H1 (cell line): ENCODE data around the gene NDUFA7. TPM values are rescaled to one million over a fixed set of nuclear protein-coding genes. Genes with fewer than 3 reads are reported as not detected.

ENCODE experiments used
- CTCF ChIA-PET: fragments of 300-600 bp; sonication (Branson Sonifier 250); formaldehyde crosslinking; loops from one replicate; lab custom pipeline; 2021; ENCODE audit not compliant: partially characterized antibody; lab: Charles Lee
- POLR2A ChIA-PET: fragments of 300-600 bp; sonication (Branson Sonifier 250); formaldehyde crosslinking; loops from one replicate; lab custom pipeline; 2021; ENCODE audit warnings: inconsistent platforms; ENCODE audit not compliant: partially characterized antibody; lab: Charles Lee
- DNase-seq, 2 experiments: peaks; one replicate each; pipeline versions ENCODE4 v3.0.0 to v3.0.0-alpha.2; 2010 to 2022; ENCODE audit warnings: low spot score in 2 of 2, low read depth in 1 of 2, mixed read lengths in 1 of 2
- FAIRE-seq: peaks from 2 replicates; lab custom pipeline; 2011; peaks lifted over from hg19 to GRCh38; lab: Jason Lieb, UNC
- H2AFZ ChIP-seq: 2 replicates; pipeline ENCODE4 v1.8.1; 2012; ENCODE audit warnings: low read length, inconsistent platforms
- H2AK5ac ChIP-seq: 2 replicates; pipeline ENCODE4 v1.6.1; 2013; ENCODE audit warnings: low read depth, low read length
- H2BK120ac ChIP-seq: replicated peaks from 2 replicates; pipeline ENCODE3; 2013; ENCODE audit warnings: low read depth, low read length, inconsistent platforms
- H2BK12ac ChIP-seq: 2 replicates; pipeline ENCODE4 v1.6.1; 2013; ENCODE audit warnings: low read depth, low read length
- H2BK15ac ChIP-seq: 2 replicates; pipeline ENCODE4 v1.6.1; 2013; ENCODE audit warnings: low read length
- H2BK20ac ChIP-seq: 2 replicates; pipeline ENCODE4 v1.6.1; 2013; ENCODE audit warnings: low read length
- H2BK5ac ChIP-seq: 2 replicates; pipeline ENCODE4 v1.6.1; 2013; ENCODE audit warnings: low read depth, low read length
- H3K14ac ChIP-seq: 2 replicates; pipeline ENCODE4 v1.6.1; 2013; ENCODE audit warnings: inconsistent platforms; ENCODE audit not compliant: insufficient read length
- H3K18ac ChIP-seq: 2 replicates; pipeline ENCODE4 v1.6.1; 2013; ENCODE audit warnings: low read length; ENCODE audit errors: extremely low read depth
- H3K23ac ChIP-seq: 2 replicates; pipeline ENCODE4 v1.6.1; 2013; ENCODE audit warnings: inconsistent platforms; ENCODE audit not compliant: insufficient read length
- H3K23me2 ChIP-seq: 2 replicates; pipeline ENCODE4 v1.6.1; 2013; ENCODE audit warnings: low read depth, low read length
- H3K27ac ChIP-seq: 2 replicates; pipeline ENCODE4 v1.6.1; 2011; ENCODE audit warnings: low read depth, low read length, inconsistent platforms
- H3K27me3 ChIP-seq, 4 experiments: replicated peaks in 1 of 4; 1 replicate in 1 of 4; 2 replicates in 3 of 4; pipeline versions ENCODE4 v1.6.1 to v1.8.1; 2011 to 2013; ENCODE audit warnings: low read length in 3 of 4, mild to moderate bottlenecking in 3 of 4, inconsistent platforms in 2 of 4, mixed read lengths in 2 of 4, moderate library complexity in 1 of 4; ENCODE audit not compliant: control insufficient read depth in 3 of 4, insufficient read depth in 3 of 4; ENCODE audit errors: extremely low read depth in 1 of 4
- H3K36me3 ChIP-seq, 4 experiments: 2 replicates each; pipeline versions ENCODE4 v1.6.1 to v1.8.1; 2011 to 2013; ENCODE audit warnings: mild to moderate bottlenecking in 4 of 4, low read length in 3 of 4, moderate library complexity in 2 of 4, control low read depth in 1 of 4, inconsistent platforms in 1 of 4; ENCODE audit not compliant: insufficient read depth in 4 of 4, control insufficient read depth in 2 of 4
- H3K4ac ChIP-seq: replicated peaks from 2 replicates; pipeline ENCODE3; 2013; ENCODE audit warnings: low read length, low read depth, mixed read lengths, inconsistent platforms; ENCODE audit not compliant: insufficient read length
- H3K4me1 ChIP-seq, 4 experiments: replicated peaks in 1 of 4; 1 replicate in 1 of 4; 2 replicates in 3 of 4; pipeline versions ENCODE4 v1.6.1 to v1.8.1; 2011 to 2013; ENCODE audit warnings: low read length in 3 of 4, inconsistent platforms in 2 of 4, mixed read lengths in 1 of 4; ENCODE audit not compliant: insufficient read depth in 4 of 4, control insufficient read depth in 3 of 4
- H3K4me2 ChIP-seq, 2 experiments: 2 replicates each; pipeline versions ENCODE4 v1.6.1 to v1.8.1; 2011 to 2013; ENCODE audit warnings: low read depth in 2 of 2, low read length in 2 of 2, control low read depth in 1 of 2, inconsistent platforms in 1 of 2, mild to moderate bottlenecking in 1 of 2; ENCODE audit not compliant: insufficient read depth in 1 of 2
- H3K4me3 ChIP-seq, 4 experiments: fragments of 200-600, 300-600 bp in 1 of 4; sonication (generic), shearing (Covaris generic), sonication (Bioruptor Twin) in 1 of 4; 2 replicates each; pipeline versions ENCODE4 v1.5.1 to v1.8.1; 2011 to 2016; ENCODE audit warnings: low read length in 4 of 4, low read depth in 3 of 4, control low read depth in 2 of 4, inconsistent platforms in 2 of 4, mild to moderate bottlenecking in 2 of 4, mixed read lengths in 1 of 4, moderate library complexity in 1 of 4; ENCODE audit not compliant: insufficient read depth in 2 of 4; ENCODE audit errors: extremely low read depth in 1 of 4
- H3K56ac ChIP-seq: replicated peaks from 2 replicates; pipeline ENCODE3; 2013; ENCODE audit warnings: low read depth, mild to moderate bottlenecking, mixed read lengths, low read length, inconsistent platforms; ENCODE audit not compliant: insufficient read length
- H3K79me1 ChIP-seq: 2 replicates; pipeline ENCODE4 v1.6.1; 2013; ENCODE audit warnings: low read depth, low read length, control low read depth
- H3K79me2 ChIP-seq, 2 experiments: 2 replicates each; pipeline versions ENCODE4 v1.6.1 to v1.8.1; 2012 to 2013; ENCODE audit warnings: low read length in 2 of 2, mild to moderate bottlenecking in 2 of 2, inconsistent platforms in 1 of 2; ENCODE audit not compliant: insufficient read depth in 2 of 2, control insufficient read depth in 1 of 2
- H3K9ac ChIP-seq, 4 experiments: replicated peaks in 1 of 4; 1 replicate in 1 of 4; 2 replicates in 3 of 4; pipeline versions ENCODE4 v1.6.1 to v1.8.1; 2011 to 2013; ENCODE audit warnings: low read depth in 3 of 4, low read length in 3 of 4, control low read depth in 2 of 4, mild to moderate bottlenecking in 2 of 4, moderate library complexity in 2 of 4, inconsistent platforms in 1 of 4; ENCODE audit errors: extremely low read depth in 1 of 4
- H3K9me3 ChIP-seq, 2 experiments: 2 replicates each; pipeline versions ENCODE4 v1.6.1 to v1.8.1; 2012 to 2013; ENCODE audit warnings: mild to moderate bottlenecking in 2 of 2, moderate library complexity in 2 of 2, control low read depth in 1 of 2, inconsistent platforms in 1 of 2, low read depth in 1 of 2, low read length in 1 of 2, mixed read lengths in 1 of 2; ENCODE audit not compliant: insufficient read depth in 2 of 2
- H4K20me1 ChIP-seq, 2 experiments: replicated peaks in 1 of 2; 2 replicates each; pipeline versions ENCODE3 to v1.8.1; 2011 to 2013; ENCODE audit warnings: inconsistent platforms in 2 of 2, low read length in 2 of 2, mild to moderate bottlenecking in 1 of 2; ENCODE audit not compliant: insufficient read depth in 2 of 2, control insufficient read depth in 1 of 2
- H4K5ac ChIP-seq: 2 replicates; pipeline ENCODE4 v1.6.1; 2013; ENCODE audit warnings: low read length, low read depth, mixed read lengths, inconsistent platforms; ENCODE audit not compliant: insufficient read length
- H4K8ac ChIP-seq: 2 replicates; pipeline ENCODE4 v1.8.0; 2013; ENCODE audit warnings: mild to moderate bottlenecking, moderate library complexity, low read length, inconsistent platforms; ENCODE audit not compliant: insufficient read depth; ENCODE audit errors: extremely low read depth
- H4K91ac ChIP-seq: replicated peaks from 2 replicates; pipeline ENCODE3; 2013; ENCODE audit warnings: low read length, mixed read lengths, inconsistent platforms; ENCODE audit not compliant: insufficient read length
- CEBPB ChIP-seq: IDR thresholded peaks from 2 replicates; pipeline ENCODE4 v1.6.1; 2012; ENCODE audit warnings: low read depth, low read length
- WGBS, 2 experiments: shearing (Covaris generic) in 1 of 2; methylation state at CpG; one replicate each; pipeline versions ENCODE4 v1.1.6 to v1.1.7; 2013 to 2015; ENCODE audit warnings: low lambda C conversion rate in 2 of 2, mixed read lengths in 2 of 2, inconsistent platforms in 1 of 2, low coverage in 1 of 2, missing lambda C conversion rate in 1 of 2; ENCODE audit not compliant: insufficient replicate concordance in 2 of 2, insufficient coverage in 1 of 2, insufficient read length in 1 of 2; ENCODE audit errors: extremely low coverage in 1 of 2, missing lambda C conversion rate in 1 of 2; 5-methylcytosine and 5-hydroxymethylcytosine counted together
- polyA plus RNA-seq, 7 experiments: library from polyadenylated mRNA; depleted of rRNA in 3 of 7; stranded (reverse) in 5 of 7; unstranded in 2 of 7; fragments of >200 nt in 5 of 7; fragments of 200-250 nt in 2 of 7; gene quantifications; 1 replicate in 5 of 7; 2 replicates in 1 of 7; 4 replicates in 1 of 7; pipeline versions ENCODE4 v1.2.1 to v1.2.3, GENCODE V29; 2011 to 2013; ENCODE audit warnings: missing spikeins in 2 of 7, mixed read lengths in 2 of 7
- total RNA-seq: library from RNA; stranded (reverse); fragmentation: NEBNext Ultra II Directional; extraction: Animal tissue kit (Norgen Biotek cat#: 25700); gene quantifications from 2 replicates; pipeline ENCODE4 v1.2.1, GENCODE V29; 2021

The NDUFA7 gene
- total and polyA plus RNA-seq, 2 of the 8 experiments (the other 6 are each of a cell fraction or from before 2014, with no cell fraction given): 54.4 to 286 TPM

DNA sequence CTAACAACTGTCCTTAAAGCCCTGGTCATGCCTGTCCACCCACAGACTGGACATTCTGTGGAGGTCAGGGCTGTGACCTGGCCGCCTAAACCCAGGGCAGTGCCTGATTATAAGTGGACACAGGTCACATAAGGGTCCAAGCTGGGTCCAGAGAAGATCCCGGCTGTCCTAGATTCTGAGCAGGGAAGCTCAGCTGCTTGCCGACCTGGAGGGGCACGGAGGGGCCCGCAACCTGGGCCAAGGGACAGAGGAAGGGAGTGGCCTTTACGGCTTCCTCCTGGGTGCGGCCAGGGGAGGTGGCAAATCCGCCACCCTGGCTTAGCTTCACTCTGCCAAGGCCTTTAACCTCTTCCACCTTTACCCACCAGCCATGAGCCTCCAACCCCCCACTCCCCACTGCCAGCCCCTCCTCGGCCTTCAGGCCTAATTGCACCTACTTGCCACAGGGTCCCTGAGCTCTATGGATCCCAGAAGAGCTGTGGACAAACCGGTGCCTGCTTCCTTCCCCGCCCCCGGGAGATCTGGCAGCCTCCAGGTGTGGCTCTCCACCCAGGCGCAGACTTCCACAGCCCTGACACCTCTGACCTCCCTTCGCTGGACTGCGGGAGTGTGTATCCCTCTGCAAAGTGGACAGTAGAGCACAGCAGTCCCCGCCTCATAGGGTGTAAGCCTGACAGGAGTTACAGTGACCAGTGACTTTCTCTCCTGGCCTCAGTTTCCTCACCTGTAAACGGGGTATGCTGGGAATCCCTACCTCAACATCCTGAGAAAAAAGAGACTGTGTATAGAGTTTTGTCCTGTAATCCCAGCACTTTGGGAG is 14.7 kb downstream of the NDUFA7 start:
- Histone ChIP-seq H3K4me1 (peaks cover 0 to 15% (median 7%) of the 10 kb centered on the region in 4 experiments; a peak in 6 of 7 replicates), H2BK12ac (no peak overlapping the region), H3K4ac (no peak overlapping the region), H3K9ac (no peak overlapping the region; a peak in 1 of 7 replicates), H3K4me2 (peak overlapping the region; percentile 11 to 89; a peak in 2 of 4 replicates), H3K27ac (no peak overlapping the region), H3K23ac (no peak overlapping the region), H2BK15ac (no peak overlapping the region), H3K4me3 (peak overlapping the region in 1 of 4 experiments; percentile 81; a peak in 1 of 8 replicates), H2BK5ac (no peak overlapping the region), H3K9me3 (no peaks in the 10 kb centered on the region), H2BK120ac (no peak overlapping the region), H3K23me2 (peaks cover 8% of the 10 kb centered on the region), H3K27me3 (no peaks in the 10 kb centered on the region), H2BK20ac (no peak overlapping the region), H3K79me2 (peaks cover 0 to 7% of the 10 kb centered on the region in 2 experiments; a peak in 2 of 4 replicates), H4K8ac (no peak overlapping the region; the same call in 1 of the 2 replicates), H3K18ac (no peak overlapping the region), H3K14ac (no peak overlapping the region), H3K56ac (no peak overlapping the region), H4K91ac (no peak overlapping the region), H2AK5ac (no peak overlapping the region), H3K79me1 (peaks cover 7% of the 10 kb centered on the region), H2AFZ (no peak overlapping the region), H4K5ac (no peak overlapping the region), H4K20me1 (peaks cover 0 to 4% of the 10 kb centered on the region in 2 experiments), H3K36me3 (peaks cover 4 to 14% (median 9%) of the 10 kb centered on the region in 4 experiments; a peak in 5 of 8 replicates)
- WGBS, 2 experiments: 97% methylated on average over 17 of the region's 17 CpGs; no CpG with 5 or more reads in 1 of the 2 experiments
- DNase-seq: peak in 1 of 2 experiments; percentile 43
- ChIA-PET CTCF (interaction anchor here (0.6 to 1.7 kb wide), 5 partner anchors 11 to 140 kb away, joined by 4 to 5 read pairs (median 4); no protein-coding TSS in a partner anchor), POLR2A (interaction anchor here (0.5 to 25.3 kb wide), 11 partner anchors 23 to 382 kb away, joined by 3 to 583 read pairs (median 3); partner anchors contain the start of genes NDUFA7 and RPS28)
- no peak for FAIRE-seq
- no peak for TF ChIP-seq CEBPB
